GM19397 (cell line): ENCODE data around the gene TLE1.

Experiments used
- ATAC-seq: cut with Tn5 transposase; IDR thresholded peaks from one replicate; pipeline ENCODE4 v1.9.1; 2021; ENCODE audit warnings: mild to moderate bottlenecking, moderate library complexity; ENCODE audit not compliant: unreplicated experiment

Gene TLE1

GRCh38 chr9:81557452-81558090 is 131.8 kb downstream of the TLE1 start:
- ATAC-seq, result no peak

DNA sequence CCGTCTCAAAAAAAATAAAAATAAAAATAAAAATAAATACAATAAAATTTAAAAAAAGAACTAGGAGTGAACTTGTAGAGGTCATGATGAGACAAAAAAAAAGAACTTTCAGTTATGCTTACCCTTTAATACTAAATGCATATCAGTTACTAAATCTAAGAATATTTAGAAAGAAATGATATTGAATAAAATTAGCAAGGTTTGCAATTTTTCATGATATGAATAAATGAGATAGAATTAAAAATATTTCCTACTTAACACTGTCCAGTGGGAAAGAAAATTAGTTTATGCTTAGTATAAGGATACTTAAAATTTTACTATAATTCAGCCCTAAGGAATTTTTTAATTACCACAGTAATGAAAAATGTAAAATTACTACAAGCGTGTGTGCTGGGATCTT is 132.4 kb downstream of the TLE1 start:
- no peak for ATAC-seq

GRCh38 chr9:81552581-81552991 is 136.8 kb downstream of the TLE1 start:
- ATAC-seq, result no peak

DNA sequence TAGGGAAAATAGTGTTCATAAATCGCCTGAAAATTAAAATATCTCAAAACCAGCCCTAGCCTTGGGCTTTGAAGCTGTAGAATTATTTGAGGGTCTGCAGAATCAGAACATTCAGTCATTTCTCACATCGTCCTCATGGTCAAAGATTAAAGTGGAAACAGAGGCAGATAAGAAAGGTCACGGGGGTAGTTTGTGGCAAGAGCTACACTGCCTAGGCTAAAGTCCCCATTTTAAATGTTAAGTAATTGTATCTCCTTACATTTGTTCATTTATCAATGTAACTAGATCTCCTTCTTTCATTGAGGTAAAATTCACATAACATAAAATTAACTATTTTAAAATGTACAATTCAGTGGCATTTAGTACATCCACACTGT is 139.2 kb downstream of the TLE1 start:
- no peak for ATAC-seq

DNA sequence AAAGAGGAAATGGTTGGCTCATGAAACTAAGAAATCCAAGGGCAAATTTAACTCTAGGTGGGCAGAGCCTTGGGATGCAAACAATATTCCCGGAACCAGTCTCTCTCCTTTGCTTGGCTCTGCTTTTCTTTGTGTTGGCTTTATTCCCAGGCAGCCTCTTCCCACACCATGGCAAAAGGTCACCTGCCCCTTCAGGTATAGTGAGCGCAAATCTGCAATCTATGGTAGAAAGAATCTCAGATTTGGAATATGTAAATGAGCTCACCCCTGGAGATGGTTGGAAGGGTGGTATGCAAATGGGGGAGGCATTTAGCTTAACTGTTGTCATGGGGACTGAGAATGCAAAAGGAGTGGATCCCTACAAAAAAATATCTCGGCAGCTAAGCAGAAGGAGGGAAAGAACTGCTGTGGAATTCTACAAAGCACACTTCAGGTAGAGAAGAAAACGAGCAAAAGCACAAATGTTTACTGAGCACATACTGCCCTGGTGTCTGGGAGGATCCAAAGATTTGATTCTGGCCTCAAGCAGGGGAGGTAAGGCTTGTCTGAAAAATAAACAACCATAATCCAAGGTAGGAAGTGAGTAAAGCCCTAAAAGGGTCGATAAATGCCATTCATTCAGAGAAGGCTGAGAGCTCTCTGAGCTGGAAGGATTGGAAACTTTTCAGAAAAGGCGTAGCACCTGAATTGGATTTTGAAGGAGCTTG is 139.7 kb downstream of the TLE1 start:
- ATAC-seq, result no peak

GRCh38 chr9:81548911-81549310 is 140.4 kb downstream of the TLE1 start:
- no peak for ATAC-seq

DNA sequence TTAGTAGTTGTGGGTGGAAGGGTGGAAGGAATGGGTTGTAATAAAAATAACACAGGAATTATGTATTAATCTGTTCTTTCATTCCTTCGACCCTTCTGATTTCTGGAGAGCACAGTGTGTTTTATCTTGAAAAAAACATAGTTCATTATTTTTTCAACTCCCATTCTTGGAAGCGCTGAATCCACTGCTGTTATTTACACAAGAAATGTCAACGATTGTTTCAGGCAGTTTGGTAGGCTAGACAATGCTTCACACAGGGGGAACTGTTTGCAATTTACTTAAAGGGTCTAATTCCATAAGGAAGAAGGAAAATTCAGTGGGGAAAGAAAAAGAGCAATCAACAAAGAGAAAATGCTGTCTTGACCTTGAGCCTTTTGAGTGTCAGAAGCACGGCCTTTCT is 142.9 kb downstream of the TLE1 start:
- ATAC-seq, result no peak

GRCh38 chr9:81543695-81544094 is 145.7 kb downstream of the TLE1 start:
- no peak for ATAC-seq

GRCh38 chr9:81542118-81542889 is 147.0 kb downstream of the TLE1 start:
- no peak for ATAC-seq

GRCh38 chr9:81540142-81540710 is 149.1 kb downstream of the TLE1 start:
- no peak for ATAC-seq

GRCh38 chr9:81539317-81539716 is 150.0 kb downstream of the TLE1 start:
- no peak for ATAC-seq

GRCh38 chr9:81538890-81539289 is 150.5 kb downstream of the TLE1 start:
- no peak for ATAC-seq

GRCh38 chr9:81537964-81538363 is 151.4 kb downstream of the TLE1 start:
- no peak for ATAC-seq

- no peak for ATAC-seq
Measured at GRCh38 chr9:81536242-81537025, 152.9 kb downstream of the TLE1 start.

- no peak for ATAC-seq
Measured at GRCh38 chr9:81535542-81536241, 153.7 kb downstream of the TLE1 start.

DNA sequence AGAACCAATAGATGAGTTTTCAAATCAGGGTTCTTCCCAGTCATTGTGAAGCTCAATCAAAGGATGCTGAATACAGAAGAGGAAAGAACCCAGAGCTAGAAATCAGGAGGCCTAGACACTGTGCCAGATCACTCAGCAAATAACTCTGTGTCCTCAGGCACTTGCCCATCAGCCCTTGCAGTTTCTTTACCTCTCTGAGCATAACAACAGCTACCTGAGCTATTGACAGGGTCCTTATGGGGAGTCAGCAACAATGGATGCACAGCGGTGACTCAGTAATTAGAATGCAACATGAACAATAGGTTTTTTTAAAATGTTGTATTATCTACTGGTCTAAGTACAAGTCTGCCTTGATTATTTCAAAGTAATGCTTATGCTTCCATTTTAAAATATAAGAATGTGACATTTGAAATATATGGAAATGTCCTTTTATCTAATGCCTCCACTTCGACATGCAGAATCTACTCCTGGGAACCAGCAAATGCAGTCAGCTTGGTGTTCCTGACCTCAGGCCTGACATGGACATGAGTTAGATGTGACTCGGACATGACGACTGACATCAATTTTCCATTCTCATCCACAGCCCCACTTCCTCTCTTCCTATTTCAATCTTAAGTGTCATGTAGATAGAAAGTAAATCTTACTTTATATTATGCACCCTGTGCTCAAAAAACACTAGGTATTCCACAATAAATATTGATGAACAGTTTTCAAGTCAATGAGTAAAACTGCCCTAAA is 155.0 kb downstream of the TLE1 start:
- ATAC-seq, result no peak
